GM12892 (cell line): ENCODE measurements around the gene TFF3.

Experiments
- POLR2A ChIP-seq: IDR thresholded peaks from 2 replicates; pipeline ENCODE4 v1.6.1; 2011; ENCODE audit warnings: low read depth, low read length, control low read depth
- POLR2AphosphoS5 ChIP-seq: IDR thresholded peaks from 2 replicates; pipeline ENCODE4 v1.6.1; 2011; ENCODE audit warnings: low read depth, low read length, control low read depth

- TF ChIP-seq POLR2A (no peak), POLR2AphosphoS5 (no peak)
These were observed 17.5 kb upstream of the TFF3 start for GRCh38 chr21:42332557-42333317.
